Measurements from ENCODE around the gene ANKZF1. TPM values are rescaled to one million over a fixed set of nuclear protein-coding genes. Genes with fewer than 3 reads are reported as not detected.
"Not testable (repeated sequence)": the region's sequence is repeated elsewhere in the genome, so short reads cannot be mapped to it uniquely, and the experiment has no call there.

The ANKZF1 gene
- total and polyA plus RNA-seq, 4 donors = 29.2 to 74.2 (median 48.8) TPM

GRCh38 chr2:219198974-219199373, 30.6 kb upstream of the ANKZF1 start:
- DNase-seq (ENCODE audit: low read depth in 4 of 6, low spot score in 6 of 6) = no peak
- H3K27ac ChIP-seq (ENCODE audit: low read depth, low read length) = no peak overlapping the region
- H3K36me3 ChIP-seq (ENCODE audit: control insufficient read depth, insufficient read depth, low read length) = no peaks in the 10 kb centered on the region
- H3K9me3 ChIP-seq (ENCODE audit: control insufficient read depth, insufficient read depth, low read length) = no peaks in the 10 kb centered on the region
- H3K4me1 ChIP-seq (ENCODE audit: control insufficient read depth, insufficient read depth, low read length) = peaks cover 3% of the 10 kb centered on the region
- no peaks in the 10 kb centered on the region for H3K27me3 ChIP-seq (ENCODE audit: control insufficient read depth, insufficient read depth, low read length)
- H3K4me3 ChIP-seq (ENCODE audit: low read depth, low read length) = no peak overlapping the region
- WGBS (ENCODE audit: insufficient coverage) = 82% methylated on average over 3 of the region's 5 CpGs

DNA sequence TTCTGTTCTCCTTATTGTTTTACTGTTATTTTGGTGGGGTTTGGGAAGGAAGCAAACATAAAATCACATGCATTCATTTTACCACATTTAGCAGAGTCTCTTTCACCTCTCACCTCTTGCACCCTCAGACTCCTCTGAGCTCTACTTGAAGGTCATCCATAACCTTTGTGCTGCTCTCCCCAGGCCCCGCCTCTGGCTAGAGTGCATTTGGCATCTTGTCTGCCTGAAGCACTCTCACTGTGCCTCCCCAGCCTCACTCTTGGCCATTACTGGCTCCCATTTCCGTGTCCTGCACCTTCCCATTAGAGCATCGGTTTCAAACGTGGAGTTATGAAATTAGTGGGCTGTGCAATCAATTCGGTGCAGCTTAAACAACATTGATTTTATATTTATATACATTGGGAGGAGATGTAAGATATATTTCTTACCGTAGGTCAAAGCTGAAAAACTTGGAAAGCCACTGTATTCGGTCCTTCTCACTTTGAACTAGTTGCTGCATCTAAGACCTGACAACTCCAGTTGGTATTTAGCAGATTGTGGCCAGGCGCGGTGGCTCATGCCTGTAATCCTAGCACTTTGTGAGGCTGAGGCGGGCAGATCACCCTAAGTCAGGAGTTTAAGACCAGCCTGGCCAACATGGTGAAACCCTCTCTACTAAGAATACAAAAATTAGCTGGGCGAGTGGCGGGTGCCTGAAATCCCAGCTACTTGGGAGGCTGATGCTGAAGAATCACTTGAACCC, 30.0 kb upstream of the ANKZF1 start:
- H3K4me1 ChIP-seq (ENCODE audit: control insufficient read depth, insufficient read depth, low read length) = peaks cover 3% of the 10 kb centered on the region
- H3K36me3 ChIP-seq (ENCODE audit: control insufficient read depth, insufficient read depth, low read length) = no peaks in the 10 kb centered on the region
- no peaks in the 10 kb centered on the region for H3K27me3 ChIP-seq (ENCODE audit: control insufficient read depth, insufficient read depth, low read length)
- WGBS (ENCODE audit: insufficient coverage) = 85% methylated on average over 5 of the region's 12 CpGs
- no peak overlapping the region for H3K27ac ChIP-seq (ENCODE audit: low read depth, low read length)
- DNase-seq (ENCODE audit: low read depth in 4 of 6, low spot score in 6 of 6) = no peak
- H3K9me3 ChIP-seq (ENCODE audit: control insufficient read depth, insufficient read depth, low read length) = no peaks in the 10 kb centered on the region
- no peak overlapping the region for H3K4me3 ChIP-seq (ENCODE audit: low read depth, low read length)

GRCh38 chr2:219200502-219201326, 28.9 kb upstream of the ANKZF1 start:
- H3K36me3 ChIP-seq (ENCODE audit: control insufficient read depth, insufficient read depth, low read length); H3K9me3 ChIP-seq (ENCODE audit: control insufficient read depth, insufficient read depth, low read length); H3K4me3 ChIP-seq (ENCODE audit: low read depth, low read length); H3K4me1 ChIP-seq (ENCODE audit: control insufficient read depth, insufficient read depth, low read length); H3K27me3 ChIP-seq (ENCODE audit: control insufficient read depth, insufficient read depth, low read length); H3K27ac ChIP-seq (ENCODE audit: low read depth, low read length): not testable (repeated sequence)
- peak in 2 of 6 donors; percentile 18 to 50 for DNase-seq (ENCODE audit: low read depth in 4 of 6, low spot score in 6 of 6)
- whole genome bisulfite sequencing (ENCODE audit: insufficient coverage) = 32% methylated on average over 19 of the region's 26 CpGs

- H3K27ac ChIP-seq (ENCODE audit: low read depth, low read length); H3K4me1 ChIP-seq (ENCODE audit: control insufficient read depth, insufficient read depth, low read length); H3K9me3 ChIP-seq (ENCODE audit: control insufficient read depth, insufficient read depth, low read length); H3K27me3 ChIP-seq (ENCODE audit: control insufficient read depth, insufficient read depth, low read length); DNase-seq (ENCODE audit: low read depth in 4 of 6, low spot score in 6 of 6); H3K36me3 ChIP-seq (ENCODE audit: control insufficient read depth, insufficient read depth, low read length); H3K4me3 ChIP-seq (ENCODE audit: low read depth, low read length): not testable (repeated sequence)
- 88% methylated on average over 12 of the region's 21 CpGs for WGBS (ENCODE audit: insufficient coverage)
These were observed 28.3 kb upstream of the ANKZF1 start for GRCh38 chr2:219201331-219201730.

DNA sequence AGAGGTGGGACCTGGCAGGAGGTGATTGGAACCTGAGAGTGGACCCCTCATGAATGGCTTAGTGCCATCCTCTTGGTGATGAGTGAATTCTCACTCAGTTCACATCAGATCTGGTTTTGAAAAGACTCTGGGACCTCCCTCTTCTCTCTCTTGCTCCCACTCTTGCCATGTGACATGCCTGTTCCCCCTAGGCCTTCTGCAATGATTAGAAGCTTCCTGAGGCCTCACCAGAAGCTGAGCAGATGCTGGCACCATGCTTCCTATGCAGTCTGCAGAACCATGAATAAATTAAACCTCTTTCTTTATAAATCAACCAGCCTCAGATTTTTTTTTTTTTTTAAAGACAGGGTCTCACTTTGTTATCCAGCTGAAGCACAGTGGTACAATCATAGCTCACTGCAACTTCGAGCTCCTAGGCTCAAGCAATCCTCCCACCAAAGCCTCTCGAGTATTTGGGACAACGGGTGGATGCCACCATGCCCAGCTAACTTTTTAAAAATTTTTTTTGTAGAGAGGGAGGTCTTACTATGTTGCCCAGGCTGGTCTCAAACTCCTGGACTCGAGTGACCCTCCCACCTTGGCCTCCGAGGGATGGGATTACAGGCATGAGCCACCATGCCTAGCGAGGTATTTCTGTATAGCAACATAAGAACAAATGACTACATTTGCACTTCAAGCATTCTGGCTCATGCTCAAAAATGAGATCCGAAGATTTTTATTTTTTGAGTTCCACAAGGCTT, 25.0 kb upstream of the ANKZF1 start:
- Histone ChIP-seq H3K27me3 (ENCODE audit: control insufficient read depth, insufficient read depth, low read length) (no peaks in the 10 kb centered on the region), H3K27ac (ENCODE audit: low read depth, low read length) (no peak overlapping the region), H3K9me3 (ENCODE audit: control insufficient read depth, insufficient read depth, low read length) (no peaks in the 10 kb centered on the region), H3K4me1 (ENCODE audit: control insufficient read depth, insufficient read depth, low read length) (peaks cover 20% of the 10 kb centered on the region), H3K4me3 (ENCODE audit: low read depth, low read length) (no peak overlapping the region), H3K36me3 (ENCODE audit: control insufficient read depth, insufficient read depth, low read length) (peaks cover 13% of the 10 kb centered on the region)
- no peak for DNase-seq (ENCODE audit: low read depth in 4 of 6, low spot score in 6 of 6)
- WGBS (ENCODE audit: insufficient coverage) = 100% methylated on average over 3 of the region's 7 CpGs

DNA sequence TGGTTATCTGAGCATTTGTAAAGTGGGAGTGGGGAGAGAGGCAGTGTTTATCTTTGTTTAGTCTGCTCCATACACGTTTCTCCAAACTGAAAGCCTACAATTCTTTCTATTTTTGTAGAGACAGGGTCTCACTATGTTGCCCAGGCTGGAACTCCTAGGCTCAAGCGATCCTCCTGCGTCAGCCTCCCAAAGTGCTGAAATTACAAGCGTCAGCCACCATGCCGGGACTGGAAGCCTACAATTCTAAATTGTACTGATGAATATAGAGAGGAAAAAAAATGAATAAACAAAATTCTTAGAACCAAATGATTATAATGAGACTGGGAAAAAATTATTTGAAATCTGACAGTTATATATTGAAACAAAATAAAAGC, 24.5 kb upstream of the ANKZF1 start:
- Histone ChIP-seq H3K27me3 (ENCODE audit: control insufficient read depth, insufficient read depth, low read length) (no peaks in the 10 kb centered on the region), H3K36me3 (ENCODE audit: control insufficient read depth, insufficient read depth, low read length) (peaks cover 17% of the 10 kb centered on the region), H3K4me3 (ENCODE audit: low read depth, low read length) (no peak overlapping the region), H3K4me1 (ENCODE audit: control insufficient read depth, insufficient read depth, low read length) (peaks cover 20% of the 10 kb centered on the region), H3K27ac (ENCODE audit: low read depth, low read length) (no peak overlapping the region), H3K9me3 (ENCODE audit: control insufficient read depth, insufficient read depth, low read length) (no peaks in the 10 kb centered on the region)
- no peak for DNase-seq (ENCODE audit: low read depth in 4 of 6, low spot score in 6 of 6)
- 80% methylated on average over 1 of the region's 5 CpGs for WGBS (ENCODE audit: insufficient coverage)

- 20% methylated on average over 6 of the region's 7 CpGs for WGBS (ENCODE audit: insufficient coverage)
These were observed 23.7 kb upstream of the ANKZF1 start for GRCh38 chr2:219205981-219206327.

DNA sequence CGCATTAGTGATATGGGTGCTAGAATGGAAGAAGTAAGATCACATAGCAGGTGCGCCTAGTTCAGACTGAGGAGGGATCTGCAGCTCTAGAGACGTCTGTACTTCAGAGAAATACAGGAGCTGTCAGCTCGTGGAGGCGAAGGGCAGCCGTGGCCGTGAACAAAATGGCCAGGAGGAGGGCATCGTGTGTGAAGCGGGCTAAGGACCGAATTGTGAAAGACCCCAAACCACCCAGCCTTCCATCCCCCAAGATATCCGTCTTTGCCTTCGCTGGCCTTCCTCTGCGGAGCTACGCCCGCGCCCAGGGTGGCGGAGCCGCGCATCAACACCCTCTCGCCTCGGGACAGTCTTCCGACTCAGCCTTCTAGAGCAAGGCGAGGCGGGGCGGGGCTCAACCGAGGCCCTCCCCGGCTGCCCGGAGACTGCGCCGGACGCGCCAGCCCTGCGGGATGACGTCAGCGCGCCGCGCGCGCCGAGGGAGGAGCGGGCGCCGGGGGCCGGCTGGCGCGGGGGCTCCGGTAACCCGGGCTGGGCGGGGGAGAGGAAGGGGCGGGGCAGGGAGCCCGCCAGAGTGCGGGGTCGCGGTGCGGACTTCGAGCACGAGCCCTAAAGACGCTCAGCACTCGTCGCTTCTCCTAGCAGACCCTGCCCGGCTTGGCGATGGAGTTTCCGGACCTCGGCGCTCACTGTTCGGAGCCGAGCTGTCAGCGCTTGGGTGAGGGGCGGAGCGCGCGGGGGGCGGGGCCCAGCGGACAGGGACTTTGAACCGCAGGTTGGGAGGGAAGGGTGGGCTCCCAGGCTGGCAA, 23.1 kb upstream of the ANKZF1 start, which contains the start of gene ZFAND2B:
Gene ZFAND2B, plus strand, starts transcription at position 455 of the 806 bp plus-strand sequence. Its CDS starts 206 bp downstream, at position 661.
- Histone ChIP-seq H3K4me1 (ENCODE audit: control insufficient read depth, insufficient read depth, low read length) (peaks cover 20% of the 10 kb centered on the region), H3K27me3 (ENCODE audit: control insufficient read depth, insufficient read depth, low read length) (no peaks in the 10 kb centered on the region), H3K4me3 (ENCODE audit: low read depth, low read length) (peak within 1 kb of the TSS; percentile 84), H3K9me3 (ENCODE audit: control insufficient read depth, insufficient read depth, low read length) (no peaks in the 10 kb centered on the region), H3K27ac (ENCODE audit: low read depth, low read length) (peak within 1 kb of the TSS; percentile 98), H3K36me3 (ENCODE audit: control insufficient read depth, insufficient read depth, low read length) (peaks cover 31% of the 10 kb centered on the region)
- under 1% methylated on average over 67 of the region's 76 CpGs for WGBS (ENCODE audit: insufficient coverage)
- peak; percentile 89 to 99 (median 95) for DNase-seq (ENCODE audit: low read depth in 4 of 6, low spot score in 6 of 6)

More at GRCh38 chr2:219205981-219206327, 23.7 kb upstream of the ANKZF1 start:
- H3K9me3 ChIP-seq (ENCODE audit: control insufficient read depth, insufficient read depth, low read length) = no peaks in the 10 kb centered on the region
- H3K4me1 ChIP-seq (ENCODE audit: control insufficient read depth, insufficient read depth, low read length) = peaks cover 20% of the 10 kb centered on the region
- H3K36me3 ChIP-seq (ENCODE audit: control insufficient read depth, insufficient read depth, low read length) = peaks cover 25% of the 10 kb centered on the region
- H3K4me3 ChIP-seq (ENCODE audit: low read depth, low read length) = peak overlapping the region; percentile 84
- peak overlapping the region; percentile 98 for H3K27ac ChIP-seq (ENCODE audit: low read depth, low read length)
- DNase-seq (ENCODE audit: low read depth in 4 of 6, low spot score in 6 of 6) = no peak
- no peaks in the 10 kb centered on the region for H3K27me3 ChIP-seq (ENCODE audit: control insufficient read depth, insufficient read depth, low read length)
